Mammary epithelial cell (primary cell): ENCODE data around the gene TECTA.

Source experiments
- EZH2 ChIP-seq: IDR thresholded peaks from 2 replicates; pipeline ENCODE4 v1.6.1; 2012; ENCODE audit warnings: low read length, inconsistent platforms, borderline replicate concordance
- TF ChIP-seq, protein P1 (sequence below), 2 donors: IDR thresholded peaks in 1 of 2; conservative IDR thresholded peaks in 1 of 2; 2 replicates each; pipeline ENCODE4 v1.5.1; 2011 to 2012; ENCODE audit warnings: inconsistent platforms in 2 of 2, low read length in 2 of 2, mild to moderate bottlenecking in 2 of 2, control low read depth in 1 of 2, low read depth in 1 of 2; ENCODE audit not compliant: insufficient read depth in 1 of 2; ENCODE audit errors: extremely low read depth in 1 of 2

DNA sequence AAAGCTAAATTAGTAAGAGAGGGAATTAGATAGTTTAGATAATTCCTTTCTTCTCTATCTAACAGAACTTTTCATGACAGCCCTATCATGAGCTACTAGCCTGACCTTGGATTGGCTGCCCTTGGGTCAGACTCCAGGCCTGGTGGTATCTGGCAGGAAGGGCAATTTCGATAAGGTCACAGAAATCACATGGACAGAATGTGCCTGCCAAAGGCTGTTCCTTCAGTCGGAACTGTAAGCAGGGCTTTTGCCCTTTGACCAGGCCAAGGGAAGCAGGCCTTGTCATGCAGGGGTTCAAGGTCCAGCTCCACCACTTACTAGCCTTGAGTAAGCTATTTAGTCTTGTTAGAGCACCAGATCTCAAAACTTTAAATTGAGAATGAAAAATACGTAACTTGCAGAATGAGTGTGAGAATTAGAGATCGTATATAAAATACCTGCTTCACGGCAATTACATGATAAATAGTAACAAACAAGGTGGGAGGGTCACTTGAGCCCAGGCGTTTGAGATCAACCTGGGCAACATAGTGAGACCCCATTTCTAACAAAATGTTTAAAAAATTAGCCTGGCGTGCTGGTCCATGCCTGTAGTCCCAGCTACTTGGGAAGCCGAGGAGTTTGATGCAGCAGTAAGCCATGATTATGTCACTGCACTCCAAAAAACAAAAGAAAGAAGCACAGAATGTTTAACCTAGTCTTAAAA is 130.7 kb downstream of the TECTA start:
- TF ChIP-seq, protein P1, sequence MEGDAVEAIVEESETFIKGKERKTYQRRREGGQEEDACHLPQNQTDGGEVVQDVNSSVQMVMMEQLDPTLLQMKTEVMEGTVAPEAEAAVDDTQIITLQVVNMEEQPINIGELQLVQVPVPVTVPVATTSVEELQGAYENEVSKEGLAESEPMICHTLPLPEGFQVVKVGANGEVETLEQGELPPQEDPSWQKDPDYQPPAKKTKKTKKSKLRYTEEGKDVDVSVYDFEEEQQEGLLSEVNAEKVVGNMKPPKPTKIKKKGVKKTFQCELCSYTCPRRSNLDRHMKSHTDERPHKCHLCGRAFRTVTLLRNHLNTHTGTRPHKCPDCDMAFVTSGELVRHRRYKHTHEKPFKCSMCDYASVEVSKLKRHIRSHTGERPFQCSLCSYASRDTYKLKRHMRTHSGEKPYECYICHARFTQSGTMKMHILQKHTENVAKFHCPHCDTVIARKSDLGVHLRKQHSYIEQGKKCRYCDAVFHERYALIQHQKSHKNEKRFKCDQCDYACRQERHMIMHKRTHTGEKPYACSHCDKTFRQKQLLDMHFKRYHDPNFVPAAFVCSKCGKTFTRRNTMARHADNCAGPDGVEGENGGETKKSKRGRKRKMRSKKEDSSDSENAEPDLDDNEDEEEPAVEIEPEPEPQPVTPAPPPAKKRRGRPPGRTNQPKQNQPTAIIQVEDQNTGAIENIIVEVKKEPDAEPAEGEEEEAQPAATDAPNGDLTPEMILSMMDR (conservative IDR thresholded peaks at IDR 0.05 in 1 of 2, IDR thresholded peaks at IDR 0.05 in 1 of 2; ENCODE audit: extremely low read depth in 1 of 2, insufficient read depth in 1 of 2, low read depth in 1 of 2, low read length in 2 of 2), result no peak
- TF ChIP-seq EZH2, result no peak
